Measurements from ENCODE around the gene COX7A1.

COX7A1 gene

GRCh38 chr19:36110487-36111199 lies 41.6 kb downstream of the COX7A1 start, which contains the start of gene OVOL3:
Gene OVOL3 (plus strand): TSS chr19:36111143. CDS start chr19:36111203, 60 bp downstream.
- TF ChIP-seq CTCF (IDR thresholded peaks at IDR 0.05; ENCODE audit: borderline replicate concordance, insufficient read depth, low read depth, low read length), result no peak
- H3K4me3 ChIP-seq (ENCODE audit: low read depth, low read length), result no peak within 1 kb of the TSS

GRCh38 chr19:36108684-36109083 lies 43.6 kb downstream of the COX7A1 start:
- H3K4me3 ChIP-seq (ENCODE audit: low read depth, low read length), result no peak overlapping the region
- no peak for TF ChIP-seq CTCF (IDR thresholded peaks at IDR 0.05; ENCODE audit: borderline replicate concordance, insufficient read depth, low read depth, low read length)

- no peak for TF ChIP-seq CTCF (IDR thresholded peaks at IDR 0.05; ENCODE audit: borderline replicate concordance, insufficient read depth, low read depth, low read length)
- no peak overlapping the region for H3K4me3 ChIP-seq (ENCODE audit: low read depth, low read length)
Measured at GRCh38 chr19:36106991-36107390, 45.3 kb downstream of the COX7A1 start.

- no peak for TF ChIP-seq CTCF (IDR thresholded peaks at IDR 0.05; ENCODE audit: borderline replicate concordance, insufficient read depth, low read depth, low read length)
- no peak overlapping the region for H3K4me3 ChIP-seq (ENCODE audit: low read depth, low read length)
Measured at GRCh38 chr19:36106441-36106840, 45.8 kb downstream of the COX7A1 start.

GRCh38 chr19:36103842-36104552 lies 48.2 kb downstream of the COX7A1 start:
- no peak for TF ChIP-seq CTCF (IDR thresholded peaks at IDR 0.05; ENCODE audit: borderline replicate concordance, insufficient read depth, low read depth, low read length)
- H3K4me3 ChIP-seq (ENCODE audit: low read depth, low read length), result no peak overlapping the region

- H3K4me3 ChIP-seq (ENCODE audit: low read depth, low read length), result no peak overlapping the region
- TF ChIP-seq CTCF (IDR thresholded peaks at IDR 0.05; ENCODE audit: borderline replicate concordance, insufficient read depth, low read depth, low read length), result no peak
Measured at GRCh38 chr19:36103040-36103626, 49.1 kb downstream of the COX7A1 start.

Data from GM12875 (cell line).